Activated gamma-delta T cell treated with anti-CD3 and anti-CD28 coated beads, Interleukin-2, amount 50 U/mL, for 16 hours (primary cell): ENCODE data around the gene TRIM34.
"Not testable (repeated sequence)": the region's sequence is repeated elsewhere in the genome, so short reads cannot be mapped to it uniquely, and the experiment has no call there.

ENCODE experiments used
- DNase-seq: peaks from one replicate; pipeline ENCODE4 v3.0.0-alpha.2; 2020; ENCODE audit warnings: low read depth

Gene TRIM34

DNA sequence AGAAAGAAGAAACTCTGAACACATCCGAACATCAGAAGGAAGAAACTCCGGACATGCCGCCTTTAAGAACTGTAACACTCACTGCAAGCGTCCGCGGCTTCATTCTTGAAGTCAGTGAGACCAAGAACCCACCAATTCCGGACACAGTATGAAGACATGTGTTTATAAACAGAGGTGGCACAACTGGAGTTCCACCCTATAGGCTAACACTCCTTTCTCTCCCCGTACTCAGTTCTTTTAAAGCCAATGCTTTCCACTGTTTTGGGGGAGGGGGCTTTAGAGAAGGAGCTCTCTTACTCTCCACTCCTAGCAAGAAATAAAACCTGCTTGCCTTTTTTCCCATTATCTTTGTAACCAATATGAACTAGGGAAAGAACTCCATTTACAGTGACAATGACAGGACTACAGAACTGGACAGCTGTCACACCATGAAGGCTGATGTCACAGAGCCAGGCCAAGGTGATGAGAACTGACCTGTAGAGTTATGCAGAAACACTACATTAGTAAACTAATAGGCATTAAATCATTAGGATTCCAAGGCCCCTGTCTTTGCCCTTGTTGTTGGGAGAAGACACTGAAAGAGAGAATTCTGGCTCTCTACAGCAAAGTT is 59.3 kb downstream of the TRIM34 start:
- DNase-seq = no peak

DNA sequence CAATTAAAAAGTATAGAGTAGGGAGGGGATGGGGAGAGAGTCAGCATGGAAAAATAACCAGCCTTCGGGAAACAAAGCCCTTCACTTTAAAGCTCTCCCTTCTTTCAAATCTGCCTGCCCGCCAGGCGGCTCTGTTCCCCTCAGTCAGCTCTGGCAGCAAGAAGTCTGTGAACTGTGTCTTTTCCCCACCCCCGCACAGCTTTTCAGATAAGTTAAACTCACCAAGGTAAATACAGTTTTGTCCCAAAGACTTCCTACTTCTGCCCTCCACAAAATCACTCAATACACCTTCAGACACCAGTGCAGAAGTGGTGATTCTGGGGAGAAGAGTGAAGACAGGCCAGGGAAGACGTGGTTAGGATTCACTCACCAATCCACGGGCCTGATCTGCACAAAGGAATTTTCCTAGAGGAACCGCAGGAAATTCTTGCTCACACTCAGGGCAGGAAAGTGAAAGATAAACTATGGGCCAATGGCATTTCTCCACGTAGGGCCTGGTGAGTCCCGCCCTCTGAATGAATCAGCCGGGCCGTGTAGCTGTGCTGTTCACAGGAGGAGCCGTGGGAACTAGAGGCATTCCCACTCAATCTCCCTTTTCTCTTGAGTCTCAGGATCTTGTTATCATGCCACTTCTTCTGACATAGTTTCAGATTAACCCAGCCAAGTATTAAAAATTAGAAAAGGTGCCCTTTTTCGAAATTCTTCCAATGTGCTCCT is 60.0 kb downstream of the TRIM34 start, which contains the start of gene TRIM5:
Gene TRIM5, minus strand, starts transcription at position 429 of the 717 bp plus-strand sequence. CDS start 4,897 bp downstream, outside the sequence.
- DNase-seq = peak; percentile 70

DNA sequence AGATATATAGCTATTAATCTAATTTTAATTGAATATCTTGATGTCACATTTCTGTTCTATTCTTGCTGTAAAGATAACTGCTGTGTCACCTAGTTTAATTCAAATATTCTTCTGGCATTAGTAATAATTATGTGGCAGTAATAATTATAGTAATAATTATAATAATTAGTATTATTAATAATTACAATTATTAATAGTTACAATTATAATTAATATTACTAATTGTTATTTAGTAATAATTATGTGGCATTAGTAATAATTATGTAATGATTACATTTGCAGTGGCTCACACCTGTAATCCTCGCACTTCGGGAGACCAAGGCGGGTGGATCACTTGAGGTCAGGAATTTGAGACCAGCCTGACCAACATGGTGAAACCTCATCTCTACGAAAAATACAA is 61.6 kb downstream of the TRIM34 start:
- DNase-seq = no peak

DNA sequence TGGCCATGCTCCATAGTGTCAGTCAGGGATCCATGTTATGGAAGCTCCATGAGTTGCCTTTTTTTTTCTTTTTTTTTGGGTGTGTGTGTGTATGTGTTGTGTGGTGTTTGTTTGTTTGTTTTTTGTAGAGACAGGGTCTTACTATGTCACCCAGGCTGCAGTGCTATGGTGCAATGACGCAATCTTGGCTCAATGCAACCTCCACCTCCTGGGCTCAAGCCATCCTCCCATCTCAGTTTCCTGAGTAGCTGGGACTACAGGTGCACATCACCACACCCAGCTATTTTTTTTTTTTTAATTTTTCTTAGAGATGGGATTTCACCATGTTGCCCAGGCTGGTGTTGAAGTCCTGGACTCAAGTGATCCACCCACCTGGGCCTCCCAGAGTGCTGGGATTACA is 63.7 kb downstream of the TRIM34 start:
- DNase-seq = no peak

DNA sequence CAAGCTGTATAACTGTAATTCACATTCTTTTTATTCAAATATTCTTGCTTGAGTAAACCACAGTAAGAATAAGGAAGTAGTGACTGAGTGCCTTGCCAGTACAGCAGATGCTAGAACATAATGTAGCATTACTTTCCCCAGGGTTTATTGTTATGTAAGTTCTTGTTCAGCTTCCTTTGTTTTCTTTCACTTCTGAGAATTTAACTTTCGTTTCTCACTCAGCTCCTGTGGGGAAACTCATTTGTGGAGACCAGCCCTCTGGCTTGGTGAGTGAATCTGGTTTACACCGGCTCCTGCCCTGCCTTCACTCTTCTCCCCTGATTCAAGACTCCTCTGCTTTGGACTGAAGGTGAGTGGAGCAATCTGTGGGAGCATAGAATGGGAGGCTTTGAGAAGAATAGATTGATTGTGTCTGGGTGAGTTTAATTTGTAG is 64.8 kb downstream of the TRIM34 start, which contains the start of gene TRIM22:
Gene TRIM22, plus strand, starts transcription at position 240 of the 433 bp plus-strand sequence. CDS start 6,443 bp downstream, outside the sequence.
- DNase-seq = peak; percentile 28

DNA sequence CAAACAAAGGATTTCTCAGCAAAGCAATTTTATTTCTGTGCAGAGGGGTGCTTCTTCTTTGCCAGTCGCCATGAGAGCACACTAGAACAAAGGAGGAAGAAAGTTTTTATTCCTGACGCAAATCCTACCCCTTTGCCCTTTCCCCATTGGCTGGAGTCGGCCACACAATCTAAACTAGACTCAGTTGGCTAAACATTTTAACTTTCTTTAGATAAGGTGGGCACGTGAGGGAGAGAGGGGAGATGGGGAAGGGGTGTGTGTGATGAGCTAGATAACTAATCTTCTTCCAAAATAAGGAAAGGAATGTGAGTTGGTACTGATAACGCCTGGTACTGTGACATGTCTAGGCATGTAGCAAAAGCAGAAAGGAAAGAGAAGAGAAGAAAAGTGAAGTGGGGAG is 65.4 kb downstream of the TRIM34 start:
- no peak for DNase-seq

DNA sequence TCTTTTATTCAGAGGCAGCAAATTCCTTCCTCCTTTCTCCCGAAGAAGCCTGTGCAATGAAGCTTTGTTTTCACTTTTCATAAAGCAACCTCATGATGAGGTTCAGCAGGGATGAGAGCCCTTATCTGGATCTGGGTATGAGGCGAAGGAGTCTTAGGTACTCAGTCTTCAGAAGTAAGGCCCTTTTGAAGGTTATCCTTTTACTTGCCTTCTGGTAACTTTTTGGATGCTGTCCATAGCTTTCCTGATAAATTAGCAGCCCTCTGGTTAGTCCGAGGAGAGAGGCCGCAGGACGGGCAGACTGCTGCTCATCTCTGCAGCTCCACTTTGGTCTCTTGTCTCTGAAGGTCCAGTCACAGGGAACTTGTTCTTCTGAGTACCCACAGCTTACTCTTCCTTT is 65.9 kb downstream of the TRIM34 start:
- no peak for DNase-seq

DNA sequence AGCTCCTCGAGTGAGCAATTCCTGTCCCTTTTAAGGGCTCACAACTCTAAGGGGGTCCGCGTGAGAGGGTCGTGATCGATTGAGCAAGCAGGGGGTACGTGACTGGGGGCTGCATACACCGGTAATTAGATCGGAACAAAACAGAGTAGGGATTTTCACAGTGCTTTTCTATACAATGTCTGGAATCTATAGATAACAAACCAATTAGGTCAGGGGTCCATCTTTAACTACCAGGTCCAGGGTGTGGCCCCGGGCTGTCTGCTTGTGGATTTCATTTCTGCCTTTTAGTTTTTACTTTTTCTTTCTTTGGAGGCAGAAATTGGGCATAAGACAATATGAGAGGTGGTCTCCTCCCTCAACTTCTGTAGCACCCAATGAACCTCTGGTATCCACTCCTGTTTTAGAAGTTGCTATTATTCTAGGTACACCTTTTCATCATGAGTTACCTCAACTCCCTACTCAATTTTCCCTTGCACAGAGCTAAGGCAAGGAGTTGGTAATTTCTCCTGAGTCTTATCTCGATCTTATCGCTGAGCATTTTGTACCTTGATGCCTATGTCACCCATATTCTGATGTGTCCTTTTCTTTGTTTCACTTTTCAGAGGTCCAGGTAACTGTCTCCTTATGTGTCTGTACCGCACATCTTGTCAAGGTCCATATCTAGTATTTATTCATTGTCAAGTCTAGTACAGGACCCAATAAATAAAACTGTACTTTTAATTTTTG is 66.6 kb downstream of the TRIM34 start:
- not testable (repeated sequence) for DNase-seq

DNA sequence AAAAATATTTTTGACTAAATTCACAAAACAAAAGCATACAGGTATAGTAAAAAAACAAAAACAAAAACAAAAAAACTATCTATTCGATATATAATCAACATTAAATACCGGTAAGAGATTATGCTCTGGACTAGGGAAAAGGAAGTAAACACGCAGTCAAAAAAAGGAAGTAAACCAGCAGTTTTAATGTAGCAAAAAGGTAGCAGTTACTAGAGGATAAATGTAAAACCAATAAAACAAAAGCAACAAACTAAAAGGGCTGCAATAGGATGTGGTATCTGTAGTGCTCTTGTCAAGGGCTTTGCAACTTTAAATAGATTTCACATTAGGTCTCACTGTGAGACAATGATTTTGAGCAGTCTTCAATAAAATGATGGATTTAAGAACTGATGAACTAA is 67.2 kb downstream of the TRIM34 start:
- no peak for DNase-seq
